ENCODE results near the gene GALNT9. TPM values are rescaled to one million over a fixed set of nuclear protein-coding genes. Genes with fewer than 3 reads are reported as not detected.
A peak's percentile ranks its signal among the peaks of the same experiment; 100 is the strongest.

Gene GALNT9
- total and polyA plus RNA-seq, 2 donors (not counting 1 experiment from before 2014, with no cell fraction given): 0.10 to 2.8 TPM

DNA sequence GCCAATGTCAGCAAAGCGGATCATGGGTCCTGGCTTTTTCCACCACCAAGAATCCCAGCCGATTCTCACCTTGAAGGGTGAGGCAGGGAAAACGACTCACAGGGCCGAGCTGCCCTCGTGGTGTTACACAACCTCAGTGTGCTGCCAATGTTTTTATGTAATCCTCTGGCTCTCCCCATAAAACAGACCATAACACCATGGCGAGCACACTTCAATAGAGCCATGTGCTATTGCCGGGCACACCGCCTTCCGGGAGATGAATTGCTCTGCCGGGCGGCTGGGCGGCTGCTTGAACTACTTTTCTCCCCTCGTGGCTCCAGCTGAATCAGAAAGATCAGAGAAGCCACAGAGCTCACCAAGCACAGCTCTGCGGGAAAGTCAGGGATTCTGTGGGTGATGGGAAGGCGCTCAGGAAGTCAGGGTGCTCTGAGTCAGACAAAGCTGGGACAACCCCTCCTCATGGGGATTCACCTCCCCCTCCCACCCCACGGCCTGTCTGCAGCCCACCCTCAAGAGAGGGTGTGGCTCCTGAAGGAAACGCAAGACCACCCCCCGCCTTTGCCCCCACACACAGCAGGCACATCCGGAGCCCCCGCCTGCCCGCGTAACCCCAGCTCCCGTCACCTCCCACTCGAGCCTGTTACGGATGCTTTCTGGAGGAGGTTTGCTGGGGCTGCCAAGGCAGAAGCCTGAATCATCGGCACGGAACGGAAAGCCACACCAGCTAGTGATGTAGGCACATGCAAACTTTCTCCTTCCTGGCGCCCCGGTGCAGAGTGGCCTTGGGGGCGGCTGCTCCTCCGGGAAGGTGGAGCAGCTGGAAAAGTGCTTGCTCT, 1.8 kb downstream of the GALNT9 start:
- H3K9ac ChIP-seq (ENCODE audit: insufficient read depth, low read length): no peak overlapping the region
- no peaks in the 10 kb centered on the region for H3K4me1 ChIP-seq (ENCODE audit: control insufficient read depth, extremely low read depth, insufficient read depth, low read length)
- no peaks in the 10 kb centered on the region for H3K9me3 ChIP-seq (ENCODE audit: control insufficient read depth, insufficient read depth, low read depth, low read length)
- peak; percentile 74 to 90 for DNase-seq (ENCODE audit: low read depth in 2 of 2)
- H3K27ac ChIP-seq (ENCODE audit: insufficient read depth, low read length): peak overlapping the region; percentile 6
- no peak overlapping the region for H2AFZ ChIP-seq (ENCODE audit: low read length)
- H3K27me3 ChIP-seq (ENCODE audit: control insufficient read depth, insufficient read depth, low read length): no peaks in the 10 kb centered on the region
- H3K4me2 ChIP-seq (ENCODE audit: extremely low read depth, insufficient read depth, low read length): peak overlapping the region; percentile 61
- H3K79me2 ChIP-seq (ENCODE audit: control insufficient read depth, insufficient read depth, low read length): no peaks in the 10 kb centered on the region
- TF ChIP-seq, protein P1, sequence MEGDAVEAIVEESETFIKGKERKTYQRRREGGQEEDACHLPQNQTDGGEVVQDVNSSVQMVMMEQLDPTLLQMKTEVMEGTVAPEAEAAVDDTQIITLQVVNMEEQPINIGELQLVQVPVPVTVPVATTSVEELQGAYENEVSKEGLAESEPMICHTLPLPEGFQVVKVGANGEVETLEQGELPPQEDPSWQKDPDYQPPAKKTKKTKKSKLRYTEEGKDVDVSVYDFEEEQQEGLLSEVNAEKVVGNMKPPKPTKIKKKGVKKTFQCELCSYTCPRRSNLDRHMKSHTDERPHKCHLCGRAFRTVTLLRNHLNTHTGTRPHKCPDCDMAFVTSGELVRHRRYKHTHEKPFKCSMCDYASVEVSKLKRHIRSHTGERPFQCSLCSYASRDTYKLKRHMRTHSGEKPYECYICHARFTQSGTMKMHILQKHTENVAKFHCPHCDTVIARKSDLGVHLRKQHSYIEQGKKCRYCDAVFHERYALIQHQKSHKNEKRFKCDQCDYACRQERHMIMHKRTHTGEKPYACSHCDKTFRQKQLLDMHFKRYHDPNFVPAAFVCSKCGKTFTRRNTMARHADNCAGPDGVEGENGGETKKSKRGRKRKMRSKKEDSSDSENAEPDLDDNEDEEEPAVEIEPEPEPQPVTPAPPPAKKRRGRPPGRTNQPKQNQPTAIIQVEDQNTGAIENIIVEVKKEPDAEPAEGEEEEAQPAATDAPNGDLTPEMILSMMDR (conservative IDR thresholded peaks at IDR 0.05 in 1 of 2, IDR thresholded peaks at IDR 0.05 in 1 of 2; ENCODE audit: low read depth in 1 of 2, low read length in 2 of 2): no peak
- no peak for TF ChIP-seq EZH2 (IDR thresholded peaks at IDR 0.05; ENCODE audit: low read length, missing control alignments)
- H3K4me3 ChIP-seq (replicated peaks in 1 of 4; ENCODE audit: control extremely low read depth in 1 of 4, insufficient read depth in 1 of 4, low read depth in 3 of 4, low read length in 4 of 4): peak overlapping the region in 1 of 4 experiments; percentile 4
- no peaks in the 10 kb centered on the region for H3K36me3 ChIP-seq (ENCODE audit: control insufficient read depth, insufficient read depth, low read length)
- H4K20me1 ChIP-seq (ENCODE audit: control insufficient read depth, extremely low read depth, insufficient read depth, low read length): no peaks in the 10 kb centered on the region

DNA sequence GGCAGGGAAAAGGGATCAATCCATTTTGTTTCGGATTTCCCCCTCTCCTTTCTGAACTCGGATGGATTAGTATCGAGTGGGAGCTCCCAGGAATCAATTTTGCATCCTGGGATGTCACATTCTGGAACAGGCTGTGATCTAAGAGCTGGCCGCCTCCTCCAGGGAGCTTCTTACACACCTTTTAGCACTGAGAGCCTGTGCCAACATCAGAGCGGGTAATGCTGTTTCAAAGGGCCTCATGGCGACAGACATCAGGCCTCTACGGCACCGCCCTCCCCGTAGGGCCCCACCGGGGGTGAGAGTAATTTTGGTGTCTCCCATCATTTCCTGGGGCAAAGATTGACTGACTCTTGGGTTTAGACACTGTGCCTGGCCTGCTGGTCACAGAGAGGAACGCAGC, 2.7 kb downstream of the GALNT9 start:
- Histone ChIP-seq H4K20me1 (ENCODE audit: control insufficient read depth, extremely low read depth, insufficient read depth, low read length) (no peaks in the 10 kb centered on the region), H3K9me3 (ENCODE audit: control insufficient read depth, insufficient read depth, low read depth, low read length) (no peaks in the 10 kb centered on the region), H3K36me3 (ENCODE audit: control insufficient read depth, insufficient read depth, low read length) (no peaks in the 10 kb centered on the region), H3K27ac (ENCODE audit: insufficient read depth, low read length) (no peak overlapping the region), H3K27me3 (ENCODE audit: control insufficient read depth, insufficient read depth, low read length) (no peaks in the 10 kb centered on the region), H3K9ac (ENCODE audit: insufficient read depth, low read length) (no peak overlapping the region), H3K4me1 (ENCODE audit: control insufficient read depth, extremely low read depth, insufficient read depth, low read length) (no peaks in the 10 kb centered on the region), H3K4me3 (replicated peaks in 1 of 4; ENCODE audit: control extremely low read depth in 1 of 4, insufficient read depth in 1 of 4, low read depth in 3 of 4, low read length in 4 of 4) (no peak overlapping the region), H3K4me2 (ENCODE audit: extremely low read depth, insufficient read depth, low read length) (no peak overlapping the region), H3K79me2 (ENCODE audit: control insufficient read depth, insufficient read depth, low read length) (no peaks in the 10 kb centered on the region), H2AFZ (ENCODE audit: low read length) (no peak overlapping the region)
- DNase-seq (ENCODE audit: low read depth in 2 of 2): no peak
- TF ChIP-seq EZH2 (IDR thresholded peaks at IDR 0.05; ENCODE audit: low read length, missing control alignments): no peak
- TF ChIP-seq, protein P1 (conservative IDR thresholded peaks at IDR 0.05 in 1 of 2, IDR thresholded peaks at IDR 0.05 in 1 of 2; ENCODE audit: low read depth in 1 of 2, low read length in 2 of 2): no peak

DNA sequence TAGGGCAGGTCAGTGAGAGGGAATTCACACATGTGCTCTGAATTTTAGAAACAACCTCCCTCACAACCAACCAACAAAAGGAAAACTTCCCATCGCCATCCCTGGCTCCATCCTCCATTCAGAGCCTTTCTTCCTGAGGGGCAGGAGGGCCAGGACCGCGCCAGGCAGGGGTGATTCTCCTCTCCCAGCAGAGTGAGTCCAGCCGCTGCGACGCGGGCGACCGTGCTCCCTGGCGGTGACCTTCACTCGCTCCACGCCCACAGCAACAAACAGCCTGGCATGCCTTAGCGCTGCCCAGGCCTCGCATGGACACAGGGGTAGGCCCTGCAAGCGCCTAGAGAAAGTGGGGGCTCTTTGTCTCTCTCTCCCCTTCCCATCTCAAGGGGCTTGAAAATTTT, 3.7 kb downstream of the GALNT9 start:
- Histone ChIP-seq H4K20me1 (ENCODE audit: control insufficient read depth, extremely low read depth, insufficient read depth, low read length) (no peaks in the 10 kb centered on the region), H3K27ac (ENCODE audit: insufficient read depth, low read length) (no peak overlapping the region), H3K4me1 (ENCODE audit: control insufficient read depth, extremely low read depth, insufficient read depth, low read length) (no peaks in the 10 kb centered on the region), H3K27me3 (ENCODE audit: control insufficient read depth, insufficient read depth, low read length) (no peaks in the 10 kb centered on the region), H3K79me2 (ENCODE audit: control insufficient read depth, insufficient read depth, low read length) (no peaks in the 10 kb centered on the region), H3K9ac (ENCODE audit: insufficient read depth, low read length) (no peak overlapping the region), H3K4me3 (replicated peaks in 1 of 4; ENCODE audit: control extremely low read depth in 1 of 4, insufficient read depth in 1 of 4, low read depth in 3 of 4, low read length in 4 of 4) (no peak overlapping the region), H3K9me3 (ENCODE audit: control insufficient read depth, insufficient read depth, low read depth, low read length) (no peaks in the 10 kb centered on the region), H3K36me3 (ENCODE audit: control insufficient read depth, insufficient read depth, low read length) (no peaks in the 10 kb centered on the region), H2AFZ (ENCODE audit: low read length) (no peak overlapping the region), H3K4me2 (ENCODE audit: extremely low read depth, insufficient read depth, low read length) (no peak overlapping the region)
- TF ChIP-seq, protein P1 (conservative IDR thresholded peaks at IDR 0.05 in 1 of 2, IDR thresholded peaks at IDR 0.05 in 1 of 2; ENCODE audit: low read depth in 1 of 2, low read length in 2 of 2): no peak
- no peak for TF ChIP-seq EZH2 (IDR thresholded peaks at IDR 0.05; ENCODE audit: low read length, missing control alignments)
- no peak for DNase-seq (ENCODE audit: low read depth in 2 of 2)
